HepG2 (cell line): Measurements from ENCODE around the gene RPL21. TPM values are rescaled to one million over a fixed set of nuclear protein-coding genes. Genes with fewer than 3 reads are reported as not detected.

Experiments
- ATAC-seq: fragments of 200-7000 bp; cut with Tn5 transposase; 3 replicates; pipeline ENCODE4 v1.9.1; 2020; ENCODE audit warnings: mild to moderate bottlenecking, moderate library complexity
- BruUV-seq: library from RNA; stranded (reverse); fragments of 400-500 nt; replicated peaks from 2 replicates; lab custom pipeline; 2021; lab: Mats Ljungman, UMichigan
- CTCF ChIA-PET: fragments of 300-600 bp; formaldehyde crosslinking; extraction: SDS; loops from one replicate; lab custom pipeline; 2021; ENCODE audit warnings: low total read pairs, inconsistent platforms, low intra/inter-chr PET ratio; lab: Yijun Ruan, JAX
- POLR2A ChIA-PET: fragments of 350-600 bp; sonication (Branson Sonifier 250); formaldehyde crosslinking; loops from one replicate; lab custom pipeline; 2020; ENCODE audit warnings: antibody characterized with exemption, inconsistent platforms; lab: Yijun Ruan, JAX
- DNase-seq: peaks from one replicate; pipeline ENCODE4 v3.0.0-alpha.2; 2015; ENCODE audit warnings: low spot score
- FAIRE-seq: peaks from 3 replicates; lab custom pipeline; 2011; peaks lifted over from hg19 to GRCh38; lab: Jason Lieb, UNC
- H2AFZ ChIP-seq: one replicate; pipeline ENCODE4 v1.6.1; 2011; ENCODE audit warnings: low read length, inconsistent platforms
- H3K27ac ChIP-seq: fragments of 300-600 bp; 3 replicates; pipeline ENCODE4 v1.8.0; 2011; ENCODE audit warnings: mixed run types, mild to moderate bottlenecking, mixed read lengths, low read length, inconsistent platforms; ENCODE audit not compliant: insufficient read depth; ENCODE audit errors: extremely low read length
- H3K27me3 ChIP-seq, 2 experiments: fragments of 200-600 bp in 1 of 2; 2 replicates in 1 of 2; 3 replicates in 1 of 2; pipeline versions ENCODE4 v1.6.0 to v1.8.0; 2011; ENCODE audit warnings: low read length in 2 of 2, mild to moderate bottlenecking in 2 of 2, moderate library complexity in 2 of 2, inconsistent platforms in 1 of 2; ENCODE audit not compliant: insufficient read depth in 2 of 2, control insufficient read depth in 1 of 2
- H3K36me3 ChIP-seq, 2 experiments: fragments of 200-600 bp in 1 of 2; replicated peaks in 1 of 2; 2 replicates in 1 of 2; 3 replicates in 1 of 2; pipeline versions ENCODE4 v1.5.1 to v1.8.0; 2011; ENCODE audit warnings: low read length in 2 of 2, inconsistent platforms in 1 of 2; ENCODE audit not compliant: insufficient read depth in 2 of 2, control insufficient read depth in 1 of 2
- H3K4me1 ChIP-seq: 2 replicates; pipeline ENCODE4 v1.5.1; 2012; ENCODE audit warnings: low read length, inconsistent platforms; ENCODE audit not compliant: insufficient read depth
- H3K4me2 ChIP-seq: 2 replicates; pipeline ENCODE4 v1.6.0; 2011; ENCODE audit warnings: low read depth, low read length, inconsistent platforms
- H3K4me3 ChIP-seq, 3 experiments: fragments of 200-600 bp in 1 of 3; sonication (generic), shearing (Covaris generic) in 1 of 3; replicated peaks in 1 of 3; 2 replicates each; pipeline ENCODE4 v1.5.1; 2011 to 2016; ENCODE audit warnings: low read length in 3 of 3, inconsistent platforms in 2 of 3, low read depth in 2 of 3, mild to moderate bottlenecking in 2 of 3, control low read depth in 1 of 3, mixed read lengths in 1 of 3; ENCODE audit not compliant: insufficient read depth in 1 of 3
- H3K79me2 ChIP-seq: one replicate; pipeline ENCODE4 v1.6.1; 2011; ENCODE audit warnings: low read length, inconsistent platforms; ENCODE audit not compliant: insufficient read depth
- H3K9ac ChIP-seq: 2 replicates; pipeline ENCODE4 v1.6.0; 2011; ENCODE audit warnings: mild to moderate bottlenecking, low read depth, low read length, inconsistent platforms; ENCODE audit not compliant: insufficient read depth
- H3K9me3 ChIP-seq: 2 replicates; pipeline ENCODE4 v1.5.1; 2012; ENCODE audit warnings: mild to moderate bottlenecking, low read length
- H4K20me1 ChIP-seq: 2 replicates; pipeline ENCODE4 v1.6.0; 2011; ENCODE audit warnings: inconsistent platforms, mild to moderate bottlenecking, low read length, moderate library complexity; ENCODE audit not compliant: insufficient read depth
- HOXA7 ChIP-seq: sonication (generic); formaldehyde crosslinking; IDR thresholded peaks from 2 replicates; pipeline ENCODE4 v1.8.1; 2022; ENCODE audit warnings: mild to moderate bottlenecking, missing genetic modification reagents, moderate library complexity
- KDM2A ChIP-seq: sonication (generic); formaldehyde crosslinking; IDR thresholded peaks from 2 replicates; pipeline ENCODE4 v1.4.0; 2020; ENCODE audit warnings: low read depth, missing genetic modification reagents, borderline replicate concordance
- RFX3 ChIP-seq: IDR thresholded peaks from 2 replicates; pipeline ENCODE4 v1.6.1; 2016; ENCODE audit warnings: missing biosample characterization, missing genetic modification reagents
- SRSF1 ChIP-seq: fragments of 200-400 bp; formaldehyde crosslinking; optimal IDR thresholded peaks from 2 replicates; pipeline ENCODE3; 2017; ENCODE audit warnings: mild to moderate bottlenecking, low read depth, low read length, moderate library complexity
- YEATS2 ChIP-seq: sonication (generic); formaldehyde crosslinking; IDR thresholded peaks from 2 replicates; pipeline ENCODE4 v1.4.0; 2020; ENCODE audit warnings: missing genetic modification reagents, borderline replicate concordance
- ZNF10 ChIP-seq: sonication (generic); formaldehyde crosslinking; IDR thresholded peaks from 2 replicates; pipeline ENCODE4 v1.4.0; 2020; ENCODE audit warnings: mild to moderate bottlenecking, low read depth, missing genetic modification reagents, borderline replicate concordance
- ZNF674 ChIP-seq: sonication (generic); formaldehyde crosslinking; IDR thresholded peaks from 2 replicates; pipeline ENCODE4 v1.5.0; 2020; ENCODE audit warnings: low read depth, mild to moderate bottlenecking, missing genetic modification reagents
- ZNF761 ChIP-seq: sonication (generic); formaldehyde crosslinking; conservative IDR thresholded peaks from 2 replicates; pipeline ENCODE4 v1.4.0; 2020; ENCODE audit warnings: mild to moderate bottlenecking, missing genetic modification reagents
- WGBS: methylation state at CpG from one replicate; pipeline ENCODE4 v1.1.6; 2017; ENCODE audit warnings: low lambda C conversion rate; 5-methylcytosine and 5-hydroxymethylcytosine counted together
- in situ Hi-C: cut with HindIII; loops from 2 replicates; pipeline ENCODE4 v1.10.0; 2017; ENCODE audit warnings: low pct_unique_long_range_greater_than_20kb; ENCODE audit not compliant: extremely low pct_ligation_motif_present
- intact Hi-C: fragments of 100-400 bp; cut with micrococcal nuclease; formaldehyde crosslinking; loops from one replicate; pipeline ENCODE4 v1.10.0; 2022; ENCODE audit not compliant: unreplicated experiment
- polyA plus RNA-seq, 8 experiments: library from polyadenylated mRNA; depleted of rRNA in 3 of 8; stranded (reverse) in 7 of 8; unstranded in 1 of 8; fragments of >200 nt; fragmentation: Illumina TruSeq in 4 of 8; extraction: Trizol in 4 of 8; gene quantifications; 2 replicates each; pipeline versions ENCODE4 v1.2.1 to v1.2.3, GENCODE V29; 2011 to 2016; ENCODE audit warnings: low read depth in 4 of 8, missing spikeins in 1 of 8, mixed read lengths in 1 of 8; ENCODE audit not compliant: insufficient read depth in 1 of 8
- total RNA-seq, 5 experiments: library from RNA; depleted of rRNA; stranded (reverse); fragments of >200 nt; fragmentation: Illumina TruSeq; extraction: Trizol; gene quantifications; 2 replicates each; pipeline ENCODE4 v1.2.3, GENCODE V29; 2016; ENCODE audit warnings: low read depth in 1 of 5
- TF ChIP-seq, protein P1 (sequence below): sonication (generic); formaldehyde crosslinking; IDR thresholded peaks from 2 replicates; pipeline ENCODE4 v1.4.0; 2020; ENCODE audit warnings: missing genetic modification reagents
- TF ChIP-seq, protein P2 (sequence below): sonication (generic); formaldehyde crosslinking; IDR thresholded peaks from 2 replicates; pipeline ENCODE4 v1.4.0; 2020; ENCODE audit warnings: missing genetic modification reagents; ENCODE audit errors: not compliant biosample characterization
- TF ChIP-seq, protein P3 (sequence below): sonication (generic); formaldehyde crosslinking; IDR thresholded peaks from 2 replicates; pipeline ENCODE4 v1.8.0; 2022; ENCODE audit warnings: mild to moderate bottlenecking, missing genetic modification reagents; ENCODE audit not compliant: insufficient replicate concordance
- TF ChIP-seq, protein P4 (sequence below): sonication (generic); formaldehyde crosslinking; IDR thresholded peaks from 2 replicates; pipeline ENCODE4 v1.4.0; 2020; ENCODE audit warnings: missing genetic modification reagents
- TF ChIP-seq, protein P5 (sequence below): sonication (generic); formaldehyde crosslinking; IDR thresholded peaks from 2 replicates; pipeline ENCODE4 v1.9.0; 2022; ENCODE audit warnings: low read depth, missing genetic modification reagents

The RPL21 gene
- total and polyA plus RNA-seq, 2 of the 13 experiments (the other 11 are each of a cell fraction or from before 2014, with no cell fraction given), result 1,234 to 1,261 TPM

DNA sequence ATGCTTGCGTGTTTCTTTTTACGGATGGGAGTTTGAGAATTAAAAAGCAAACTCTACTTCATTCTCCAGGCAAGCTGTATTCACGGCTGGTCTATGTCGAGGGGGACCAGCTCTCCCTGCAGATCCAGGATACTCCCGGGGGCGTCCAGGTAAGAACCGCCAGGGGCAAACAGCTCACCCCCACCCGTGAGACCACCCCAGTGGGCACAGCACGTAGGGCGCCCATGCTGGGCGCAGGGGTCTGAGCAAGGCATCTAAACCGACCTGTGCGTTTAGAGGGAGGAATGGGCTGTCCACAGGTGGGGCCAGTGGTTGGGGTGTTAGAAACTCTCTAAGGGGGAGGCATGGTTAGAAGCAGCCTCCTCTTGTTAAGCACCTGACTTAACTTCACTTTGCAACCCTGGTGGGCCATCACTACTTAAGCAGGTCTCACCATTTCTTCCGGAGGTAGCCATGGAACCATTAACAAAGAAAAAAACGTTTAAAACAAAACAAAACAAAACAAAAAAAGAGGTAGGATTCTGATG is 20.3 kb downstream of the RPL21 start:
- no peaks in the 10 kb centered on the region for H3K27me3 ChIP-seq
- H3K9me3 ChIP-seq, result no peaks in the 10 kb centered on the region
- intact Hi-C loops (loop anchor here (5.0 kb wide), 2 partner anchors 86 to 324 kb away; no protein-coding TSS in a partner anchor), in situ Hi-C loops (no loop called here)
- ATAC-seq, result no peak
- H3K4me3 ChIP-seq, result peak overlapping the region; percentile 53 to 84 (median 76)
- no peaks in the 10 kb centered on the region for H4K20me1 ChIP-seq
- H3K4me2 ChIP-seq, result peak overlapping the region; percentile 86
- CTCF ChIA-PET, result no interaction called here
- H3K36me3 ChIP-seq, result no peaks in the 10 kb centered on the region
- H3K79me2 ChIP-seq, result no peaks in the 10 kb centered on the region
- peaks cover 15% of the 10 kb centered on the region for H3K4me1 ChIP-seq
- no peak for DNase-seq
- H3K27ac ChIP-seq, result no peak overlapping the region
- BruUV-seq, result TSS peak; percentile 57
- no peak for FAIRE-seq
- H2AFZ ChIP-seq, result peak overlapping the region; percentile 8
- POLR2A ChIA-PET, result no interaction called here
- WGBS, result 40% methylated on average over 6 of the region's 15 CpGs
- peak overlapping the region; percentile 65; the same call in 1 of the 2 replicates for H3K9ac ChIP-seq
- TF ChIP-seq HOXA7 (CRISPR knock-in tag), result no peak
- TF ChIP-seq, protein P1, sequence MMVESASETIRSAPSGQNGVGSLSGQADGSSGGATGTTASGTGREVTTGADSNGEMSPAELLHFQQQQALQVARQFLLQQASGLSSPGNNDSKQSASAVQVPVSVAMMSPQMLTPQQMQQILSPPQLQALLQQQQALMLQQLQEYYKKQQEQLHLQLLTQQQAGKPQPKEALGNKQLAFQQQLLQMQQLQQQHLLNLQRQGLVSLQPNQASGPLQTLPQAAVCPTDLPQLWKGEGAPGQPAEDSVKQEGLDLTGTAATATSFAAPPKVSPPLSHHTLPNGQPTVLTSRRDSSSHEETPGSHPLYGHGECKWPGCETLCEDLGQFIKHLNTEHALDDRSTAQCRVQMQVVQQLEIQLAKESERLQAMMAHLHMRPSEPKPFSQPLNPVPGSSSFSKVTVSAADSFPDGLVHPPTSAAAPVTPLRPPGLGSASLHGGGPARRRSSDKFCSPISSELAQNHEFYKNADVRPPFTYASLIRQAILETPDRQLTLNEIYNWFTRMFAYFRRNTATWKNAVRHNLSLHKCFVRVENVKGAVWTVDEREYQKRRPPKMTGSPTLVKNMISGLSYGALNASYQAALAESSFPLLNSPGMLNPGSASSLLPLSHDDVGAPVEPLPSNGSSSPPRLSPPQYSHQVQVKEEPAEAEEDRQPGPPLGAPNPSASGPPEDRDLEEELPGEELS, result no peak
- TF ChIP-seq KDM2A (CRISPR knock-in tag), result no peak
- TF ChIP-seq YEATS2, result no peak
- TF ChIP-seq, protein P2, sequence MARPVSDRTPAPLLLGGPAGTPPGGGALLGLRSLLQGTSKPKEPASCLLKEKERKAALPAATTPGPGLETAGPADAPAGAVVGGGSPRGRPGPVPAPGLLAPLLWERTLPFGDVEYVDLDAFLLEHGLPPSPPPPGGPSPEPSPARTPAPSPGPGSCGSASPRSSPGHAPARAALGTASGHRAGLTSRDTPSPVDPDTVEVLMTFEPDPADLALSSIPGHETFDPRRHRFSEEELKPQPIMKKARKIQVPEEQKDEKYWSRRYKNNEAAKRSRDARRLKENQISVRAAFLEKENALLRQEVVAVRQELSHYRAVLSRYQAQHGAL, result no peak
- TF ChIP-seq, protein P3, sequence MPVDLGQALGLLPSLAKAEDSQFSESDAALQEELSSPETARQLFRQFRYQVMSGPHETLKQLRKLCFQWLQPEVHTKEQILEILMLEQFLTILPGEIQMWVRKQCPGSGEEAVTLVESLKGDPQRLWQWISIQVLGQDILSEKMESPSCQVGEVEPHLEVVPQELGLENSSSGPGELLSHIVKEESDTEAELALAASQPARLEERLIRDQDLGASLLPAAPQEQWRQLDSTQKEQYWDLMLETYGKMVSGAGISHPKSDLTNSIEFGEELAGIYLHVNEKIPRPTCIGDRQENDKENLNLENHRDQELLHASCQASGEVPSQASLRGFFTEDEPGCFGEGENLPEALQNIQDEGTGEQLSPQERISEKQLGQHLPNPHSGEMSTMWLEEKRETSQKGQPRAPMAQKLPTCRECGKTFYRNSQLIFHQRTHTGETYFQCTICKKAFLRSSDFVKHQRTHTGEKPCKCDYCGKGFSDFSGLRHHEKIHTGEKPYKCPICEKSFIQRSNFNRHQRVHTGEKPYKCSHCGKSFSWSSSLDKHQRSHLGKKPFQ, result no peak
- TF ChIP-seq SRSF1, result no peak
- TF ChIP-seq RFX3 (CRISPR knock-in tag), result no peak
- TF ChIP-seq, protein P4, sequence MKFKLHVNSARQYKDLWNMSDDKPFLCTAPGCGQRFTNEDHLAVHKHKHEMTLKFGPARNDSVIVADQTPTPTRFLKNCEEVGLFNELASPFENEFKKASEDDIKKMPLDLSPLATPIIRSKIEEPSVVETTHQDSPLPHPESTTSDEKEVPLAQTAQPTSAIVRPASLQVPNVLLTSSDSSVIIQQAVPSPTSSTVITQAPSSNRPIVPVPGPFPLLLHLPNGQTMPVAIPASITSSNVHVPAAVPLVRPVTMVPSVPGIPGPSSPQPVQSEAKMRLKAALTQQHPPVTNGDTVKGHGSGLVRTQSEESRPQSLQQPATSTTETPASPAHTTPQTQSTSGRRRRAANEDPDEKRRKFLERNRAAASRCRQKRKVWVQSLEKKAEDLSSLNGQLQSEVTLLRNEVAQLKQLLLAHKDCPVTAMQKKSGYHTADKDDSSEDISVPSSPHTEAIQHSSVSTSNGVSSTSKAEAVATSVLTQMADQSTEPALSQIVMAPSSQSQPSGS, result no peak
- TF ChIP-seq ZNF674 (CRISPR knock-in tag), result no peak
- TF ChIP-seq ZNF761, result no peak
- TF ChIP-seq, protein P5, sequence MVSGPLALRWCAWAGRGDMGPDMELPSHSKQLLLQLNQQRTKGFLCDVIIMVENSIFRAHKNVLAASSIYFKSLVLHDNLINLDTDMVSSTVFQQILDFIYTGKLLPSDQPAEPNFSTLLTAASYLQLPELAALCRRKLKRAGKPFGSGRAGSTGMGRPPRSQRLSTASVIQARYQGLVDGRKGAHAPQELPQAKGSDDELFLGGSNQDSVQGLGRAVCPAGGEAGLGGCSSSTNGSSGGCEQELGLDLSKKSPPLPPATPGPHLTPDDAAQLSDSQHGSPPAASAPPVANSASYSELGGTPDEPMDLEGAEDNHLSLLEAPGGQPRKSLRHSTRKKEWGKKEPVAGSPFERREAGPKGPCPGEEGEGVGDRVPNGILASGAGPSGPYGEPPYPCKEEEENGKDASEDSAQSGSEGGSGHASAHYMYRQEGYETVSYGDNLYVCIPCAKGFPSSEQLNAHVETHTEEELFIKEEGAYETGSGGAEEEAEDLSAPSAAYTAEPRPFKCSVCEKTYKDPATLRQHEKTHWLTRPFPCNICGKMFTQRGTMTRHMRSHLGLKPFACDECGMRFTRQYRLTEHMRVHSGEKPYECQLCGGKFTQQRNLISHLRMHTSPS, result no peak
- no peak for TF ChIP-seq ZNF10 (CRISPR knock-in tag)
